Esophagus squamous epithelium (tissue), 5 donors: ENCODE data around the gene IQCK. TPM values are rescaled to one million over a fixed set of nuclear protein-coding genes. Genes with fewer than 3 reads are reported as not detected.

ENCODE experiments used
- DNase-seq: peaks from one replicate; lab custom pipeline; 2025; lab: John Stamatoyannopoulos, UW
- H3K27ac ChIP-seq, 4 donors: fragments of 200-600 bp; sonication (generic); one replicate each; pipeline ENCODE4 v1.5.1; 2016 to 2019; ENCODE audit warnings: mild to moderate bottlenecking in 1 of 4
- H3K27me3 ChIP-seq, 4 donors: fragments of 200-600 bp; sonication (generic); 1 replicate in 3 of 4; 2 replicates in 1 of 4; pipeline versions ENCODE4 v1.5.1 to v1.6.0; 2017 to 2021; ENCODE audit warnings: antibody characterized with exemption in 1 of 4
- H3K36me3 ChIP-seq, 3 donors: fragments of 200-600 bp; sonication (generic); one replicate each; pipeline ENCODE4 v1.5.1; 2016 to 2019
- H3K4me1 ChIP-seq, 3 donors: fragments of 200-600 bp; sonication (generic); one replicate each; pipeline ENCODE4 v1.5.1; 2017 to 2019
- H3K4me3 ChIP-seq, 4 donors: fragments of 200-600 bp; sonication (generic); 1 replicate in 3 of 4; 2 replicates in 1 of 4; pipeline ENCODE4 v1.5.1; 2016 to 2019; ENCODE audit warnings: mild to moderate bottlenecking in 2 of 4, moderate library complexity in 1 of 4
- H3K9me3 ChIP-seq, 3 donors: fragments of 200-600 bp; sonication (generic); one replicate each; pipeline ENCODE4 v1.5.1; 2016 to 2019
- POLR2A ChIP-seq, 4 donors: fragments of 450-650 bp; IDR thresholded peaks; one replicate each; pipeline ENCODE4 v1.6.1; 2017; ENCODE audit warnings: antibody characterized with exemption in 4 of 4, mild to moderate bottlenecking in 4 of 4, moderate library complexity in 3 of 4
- WGBS, 2 donors: methylation state at CpG; one replicate each; pipeline ENCODE4 v1.1.5; 2018; 5-methylcytosine and 5-hydroxymethylcytosine counted together
- intact Hi-C: fragments of 100-400 bp; cut with DNase I; formaldehyde crosslinking; loops from one replicate; pipeline ENCODE4 v1.15.0; 2022
- total RNA-seq, 4 donors: library from RNA; depleted of rRNA; stranded (reverse); fragments of >200 nt; gene quantifications; one replicate each; pipeline ENCODE4 v1.1.0, GENCODE V29; 2016
- TF ChIP-seq, protein P1 (sequence below), 6 experiments: fragments of 450-650 bp in 4 of 6; fragments of 200-600 bp in 2 of 6; sonication (generic) in 2 of 6; IDR thresholded peaks; one replicate each; pipeline ENCODE4 v1.5.1; 2016 to 2019; ENCODE audit warnings: antibody characterized with exemption in 6 of 6, mild to moderate bottlenecking in 4 of 6, moderate library complexity in 4 of 6
- donor health status: DM: yes; HTN: yes; CAD: no.

IQCK gene
- total RNA-seq, 4 donors from 2014 or later, result 2.2 to 9.3 (median 6.1) TPM

- Histone ChIP-seq H3K9me3 (no peaks in the 10 kb centered on the region), H3K4me1 (peaks cover 0 to 16% (median 0%) of the 10 kb centered on the region in 3 donors), H3K27me3 (no peaks in the 10 kb centered on the region), H3K27ac (no peak overlapping the region), H3K4me3 (no peak overlapping the region), H3K36me3 (peaks cover 0 to 22% (median 4%) of the 10 kb centered on the region in 3 donors)
- intact Hi-C loops, result no loop called here
- DNase-seq, result no peak
- TF ChIP-seq POLR2A (IDR thresholded peaks at IDR 0.05), result no peak
- TF ChIP-seq, protein P1, sequence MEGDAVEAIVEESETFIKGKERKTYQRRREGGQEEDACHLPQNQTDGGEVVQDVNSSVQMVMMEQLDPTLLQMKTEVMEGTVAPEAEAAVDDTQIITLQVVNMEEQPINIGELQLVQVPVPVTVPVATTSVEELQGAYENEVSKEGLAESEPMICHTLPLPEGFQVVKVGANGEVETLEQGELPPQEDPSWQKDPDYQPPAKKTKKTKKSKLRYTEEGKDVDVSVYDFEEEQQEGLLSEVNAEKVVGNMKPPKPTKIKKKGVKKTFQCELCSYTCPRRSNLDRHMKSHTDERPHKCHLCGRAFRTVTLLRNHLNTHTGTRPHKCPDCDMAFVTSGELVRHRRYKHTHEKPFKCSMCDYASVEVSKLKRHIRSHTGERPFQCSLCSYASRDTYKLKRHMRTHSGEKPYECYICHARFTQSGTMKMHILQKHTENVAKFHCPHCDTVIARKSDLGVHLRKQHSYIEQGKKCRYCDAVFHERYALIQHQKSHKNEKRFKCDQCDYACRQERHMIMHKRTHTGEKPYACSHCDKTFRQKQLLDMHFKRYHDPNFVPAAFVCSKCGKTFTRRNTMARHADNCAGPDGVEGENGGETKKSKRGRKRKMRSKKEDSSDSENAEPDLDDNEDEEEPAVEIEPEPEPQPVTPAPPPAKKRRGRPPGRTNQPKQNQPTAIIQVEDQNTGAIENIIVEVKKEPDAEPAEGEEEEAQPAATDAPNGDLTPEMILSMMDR (IDR thresholded peaks at IDR 0.05), result no peak
- WGBS, 2 donors, result 74 to 81% methylated on average over 12 of the region's 12 CpGs
Observed at GRCh38 chr16:19737306-19738038, 19.4 kb downstream of the IQCK start.

DNA sequence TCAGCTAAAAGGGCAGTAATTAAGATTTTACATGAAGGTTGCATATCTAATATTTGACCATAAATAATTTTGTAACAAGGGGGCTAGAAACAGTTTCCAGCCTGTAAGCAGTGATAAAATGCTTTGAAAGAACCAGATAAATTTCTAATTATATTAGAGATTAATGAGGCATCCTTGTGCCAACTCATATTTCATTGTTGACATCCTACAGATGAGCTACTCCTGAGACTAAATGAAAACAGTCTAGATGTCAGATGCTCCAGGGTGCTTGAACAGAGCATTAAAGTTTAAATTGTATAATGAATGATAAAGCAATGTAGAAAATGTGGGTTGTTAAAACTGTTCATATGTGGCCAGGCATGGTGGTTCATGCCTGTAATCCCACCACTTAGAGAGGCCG, 23.3 kb downstream of the IQCK start:
- intact Hi-C loops, result no loop called here
- no peaks in the 10 kb centered on the region for H3K4me1 ChIP-seq
- no peaks in the 10 kb centered on the region for H3K9me3 ChIP-seq
- no peaks in the 10 kb centered on the region for H3K27me3 ChIP-seq
- DNase-seq, result no peak
- WGBS, 2 donors, result 88 to 94% methylated on average over 1 of the region's 1 CpG
- no peak overlapping the region for H3K27ac ChIP-seq
- H3K36me3 ChIP-seq, result peaks cover 0 to 11% (median 0%) of the 10 kb centered on the region in 3 donors
- no peak overlapping the region for H3K4me3 ChIP-seq
- TF ChIP-seq, protein P1 (IDR thresholded peaks at IDR 0.05), result no peak
- no peak for TF ChIP-seq POLR2A (IDR thresholded peaks at IDR 0.05)

- Histone ChIP-seq H3K4me1 (peaks cover 0 to 7% (median 0%) of the 10 kb centered on the region in 3 donors), H3K4me3 (no peak overlapping the region), H3K36me3 (no peaks in the 10 kb centered on the region), H3K27me3 (no peaks in the 10 kb centered on the region), H3K9me3 (no peaks in the 10 kb centered on the region), H3K27ac (no peak overlapping the region)
- intact Hi-C loops, result no loop called here
- DNase-seq, result no peak
- no peak for TF ChIP-seq POLR2A (IDR thresholded peaks at IDR 0.05)
- TF ChIP-seq, protein P1 (IDR thresholded peaks at IDR 0.05), result no peak
Observed at GRCh38 chr16:19743816-19744159, 25.7 kb downstream of the IQCK start.

- Histone ChIP-seq H3K4me3 (no peak overlapping the region), H3K9me3 (no peaks in the 10 kb centered on the region), H3K27me3 (no peaks in the 10 kb centered on the region), H3K36me3 (no peaks in the 10 kb centered on the region), H3K4me1 (peaks cover 0 to 15% (median 0%) of the 10 kb centered on the region in 3 donors), H3K27ac (no peak overlapping the region)
- no peak for DNase-seq
- intact Hi-C loops, result no loop called here
- 66 to 67% methylated on average over 3 of the region's 3 CpGs for WGBS, 2 donors
- TF ChIP-seq, protein P1 (IDR thresholded peaks at IDR 0.05), result no peak
- no peak for TF ChIP-seq POLR2A (IDR thresholded peaks at IDR 0.05)
Observed at GRCh38 chr16:19744670-19745069, 26.6 kb downstream of the IQCK start.

- no peak for DNase-seq
- H3K27me3 ChIP-seq, result no peaks in the 10 kb centered on the region
- H3K4me1 ChIP-seq, result peaks cover 0 to 15% (median 0%) of the 10 kb centered on the region in 3 donors
- WGBS, 2 donors, result 80 to 85% methylated on average over 6 to 7 of the region's 9 CpGs
- H3K36me3 ChIP-seq, result no peaks in the 10 kb centered on the region
- no peak for TF ChIP-seq POLR2A (IDR thresholded peaks at IDR 0.05)
- TF ChIP-seq, protein P1 (IDR thresholded peaks at IDR 0.05), result no peak
- H3K27ac ChIP-seq, result no peak overlapping the region
- intact Hi-C loops, result no loop called here
- no peaks in the 10 kb centered on the region for H3K9me3 ChIP-seq
- H3K4me3 ChIP-seq, result no peak overlapping the region
Observed at GRCh38 chr16:19745286-19746010, 27.4 kb downstream of the IQCK start.
